Measurements from ENCODE around the gene ADM. TPM values are rescaled to one million over a fixed set of nuclear protein-coding genes. Genes with fewer than 3 reads are reported as not detected.

The ADM gene
- total and polyA plus RNA-seq, 5 donors, result 57.9 to 219 (median 151) TPM

- ATAC-seq, result no peak
- intact Hi-C loops (cut with DNase I), result no loop called here
- Histone ChIP-seq H3K4me3 (ENCODE audit: low read length) (no peak overlapping the region), H3K27ac (ENCODE audit: low read length) (no peak overlapping the region), H3K27me3 (ENCODE audit: control insufficient read depth, insufficient read depth) (no peaks in the 10 kb centered on the region), H3K4me1 (ENCODE audit: control insufficient read depth, insufficient read depth, low read length) (no peaks in the 10 kb centered on the region), H3K9me3 (ENCODE audit: control insufficient read depth, low read length) (no peaks in the 10 kb centered on the region)
- DNase-seq, result no peak
These were observed 31.1 kb upstream of the ADM start for GRCh38 chr11:10273738-10274137.

DNA sequence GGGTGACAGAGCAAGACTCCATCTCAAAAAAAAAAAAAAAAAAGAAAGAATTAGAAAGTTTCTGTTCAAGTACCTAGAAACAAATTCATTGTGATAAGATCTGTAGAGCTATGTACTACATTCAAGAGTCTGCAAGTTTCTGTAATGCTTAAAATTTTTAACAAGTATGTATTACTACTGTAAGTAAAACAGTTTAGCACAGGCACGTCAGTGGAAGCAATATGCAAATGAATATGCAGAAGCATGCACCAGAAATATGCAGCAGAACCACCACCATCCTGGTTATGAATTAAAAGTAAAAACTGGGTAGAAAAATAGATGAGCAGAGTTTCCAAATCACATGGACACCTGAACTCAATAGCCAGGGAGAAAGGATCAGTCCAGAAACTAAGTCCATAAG, 30.1 kb upstream of the ADM start:
- Histone ChIP-seq H3K4me1 (ENCODE audit: control insufficient read depth, insufficient read depth, low read length) (no peaks in the 10 kb centered on the region), H3K4me3 (ENCODE audit: low read length) (no peak overlapping the region), H3K9me3 (ENCODE audit: control insufficient read depth, low read length) (no peaks in the 10 kb centered on the region), H3K27ac (ENCODE audit: low read length) (no peak overlapping the region), H3K27me3 (ENCODE audit: control insufficient read depth, insufficient read depth) (no peaks in the 10 kb centered on the region)
- 72% methylated on average over 1 of the region's 1 CpG for WGBS
- intact Hi-C loops (cut with DNase I), result no loop called here
- ATAC-seq (no peak), DNase-seq (no peak)

- DNase-seq (no peak), ATAC-seq (no peak)
- Histone ChIP-seq H3K4me3 (ENCODE audit: low read length) (no peak overlapping the region), H3K27ac (ENCODE audit: low read length) (no peak overlapping the region), H3K27me3 (ENCODE audit: control insufficient read depth, insufficient read depth) (no peaks in the 10 kb centered on the region), H3K9me3 (ENCODE audit: control insufficient read depth, low read length) (no peaks in the 10 kb centered on the region), H3K4me1 (ENCODE audit: control insufficient read depth, insufficient read depth, low read length) (no peaks in the 10 kb centered on the region)
- intact Hi-C loops (cut with DNase I), result no loop called here
These were observed 29.2 kb upstream of the ADM start for GRCh38 chr11:10275714-10276113.

- Histone ChIP-seq H3K4me1 (ENCODE audit: control insufficient read depth, insufficient read depth, low read length) (no peaks in the 10 kb centered on the region), H3K9me3 (ENCODE audit: control insufficient read depth, low read length) (no peaks in the 10 kb centered on the region), H3K27me3 (ENCODE audit: control insufficient read depth, insufficient read depth) (no peaks in the 10 kb centered on the region), H3K4me3 (ENCODE audit: low read length) (no peak overlapping the region), H3K27ac (ENCODE audit: low read length) (no peak overlapping the region)
- intact Hi-C loops (cut with DNase I), result no loop called here
- DNase-seq (no peak), ATAC-seq (no peak)
These were observed 22.8 kb upstream of the ADM start for GRCh38 chr11:10282117-10282516.

- Histone ChIP-seq H3K4me1 (ENCODE audit: control insufficient read depth, insufficient read depth, low read length) (peaks cover 2% of the 10 kb centered on the region), H3K4me3 (ENCODE audit: low read length) (no peak overlapping the region), H3K27me3 (ENCODE audit: control insufficient read depth, insufficient read depth) (no peaks in the 10 kb centered on the region), H3K27ac (ENCODE audit: low read length) (no peak overlapping the region), H3K9me3 (ENCODE audit: control insufficient read depth, low read length) (no peaks in the 10 kb centered on the region)
- intact Hi-C loops (cut with DNase I), result no loop called here
- DNase-seq (no peak), ATAC-seq (no peak)
- WGBS, result 79% methylated on average over 1 of the region's 1 CpG
These were observed 20.9 kb upstream of the ADM start for GRCh38 chr11:10283991-10284390.

- intact Hi-C loops (cut with DNase I), result no loop called here
- Histone ChIP-seq H3K4me3 (ENCODE audit: low read length) (no peak overlapping the region), H3K27ac (ENCODE audit: low read length) (no peak overlapping the region), H3K4me1 (ENCODE audit: control insufficient read depth, insufficient read depth, low read length) (peaks cover 2% of the 10 kb centered on the region), H3K27me3 (ENCODE audit: control insufficient read depth, insufficient read depth) (no peaks in the 10 kb centered on the region), H3K9me3 (ENCODE audit: control insufficient read depth, low read length) (no peaks in the 10 kb centered on the region)
- WGBS, result 84% methylated on average over 4 of the region's 4 CpGs
- ATAC-seq, result no peak
- no peak for DNase-seq
These were observed 19.6 kb upstream of the ADM start for GRCh38 chr11:10285148-10285802.

GRCh38 chr11:10287140-10287539, 17.7 kb upstream of the ADM start:
- no peaks in the 10 kb centered on the region for H3K27me3 ChIP-seq (ENCODE audit: control insufficient read depth, insufficient read depth)
- ATAC-seq (no peak), DNase-seq (no peak)
- intact Hi-C loops (cut with DNase I), result no loop called here
- H3K4me3 ChIP-seq (ENCODE audit: low read length), result no peak overlapping the region
- H3K9me3 ChIP-seq (ENCODE audit: control insufficient read depth, low read length), result no peaks in the 10 kb centered on the region
- no peak overlapping the region for H3K27ac ChIP-seq (ENCODE audit: low read length)
- H3K4me1 ChIP-seq (ENCODE audit: control insufficient read depth, insufficient read depth, low read length), result peaks cover 2% of the 10 kb centered on the region
- 84% methylated on average over 3 of the region's 3 CpGs for WGBS

GRCh38 chr11:10287766-10288715, 16.8 kb upstream of the ADM start:
- peaks cover 2% of the 10 kb centered on the region for H3K4me1 ChIP-seq (ENCODE audit: control insufficient read depth, insufficient read depth, low read length)
- H3K27ac ChIP-seq (ENCODE audit: low read length), result no peak overlapping the region
- H3K4me3 ChIP-seq (ENCODE audit: low read length), result no peak overlapping the region
- ATAC-seq (peak in 1 of 2 donors; percentile 9), DNase-seq (no peak)
- H3K9me3 ChIP-seq (ENCODE audit: control insufficient read depth, low read length), result no peaks in the 10 kb centered on the region
- no peaks in the 10 kb centered on the region for H3K27me3 ChIP-seq (ENCODE audit: control insufficient read depth, insufficient read depth)
- 89% methylated on average over 9 of the region's 9 CpGs for WGBS
- intact Hi-C loops (cut with DNase I), result no loop called here

DNA sequence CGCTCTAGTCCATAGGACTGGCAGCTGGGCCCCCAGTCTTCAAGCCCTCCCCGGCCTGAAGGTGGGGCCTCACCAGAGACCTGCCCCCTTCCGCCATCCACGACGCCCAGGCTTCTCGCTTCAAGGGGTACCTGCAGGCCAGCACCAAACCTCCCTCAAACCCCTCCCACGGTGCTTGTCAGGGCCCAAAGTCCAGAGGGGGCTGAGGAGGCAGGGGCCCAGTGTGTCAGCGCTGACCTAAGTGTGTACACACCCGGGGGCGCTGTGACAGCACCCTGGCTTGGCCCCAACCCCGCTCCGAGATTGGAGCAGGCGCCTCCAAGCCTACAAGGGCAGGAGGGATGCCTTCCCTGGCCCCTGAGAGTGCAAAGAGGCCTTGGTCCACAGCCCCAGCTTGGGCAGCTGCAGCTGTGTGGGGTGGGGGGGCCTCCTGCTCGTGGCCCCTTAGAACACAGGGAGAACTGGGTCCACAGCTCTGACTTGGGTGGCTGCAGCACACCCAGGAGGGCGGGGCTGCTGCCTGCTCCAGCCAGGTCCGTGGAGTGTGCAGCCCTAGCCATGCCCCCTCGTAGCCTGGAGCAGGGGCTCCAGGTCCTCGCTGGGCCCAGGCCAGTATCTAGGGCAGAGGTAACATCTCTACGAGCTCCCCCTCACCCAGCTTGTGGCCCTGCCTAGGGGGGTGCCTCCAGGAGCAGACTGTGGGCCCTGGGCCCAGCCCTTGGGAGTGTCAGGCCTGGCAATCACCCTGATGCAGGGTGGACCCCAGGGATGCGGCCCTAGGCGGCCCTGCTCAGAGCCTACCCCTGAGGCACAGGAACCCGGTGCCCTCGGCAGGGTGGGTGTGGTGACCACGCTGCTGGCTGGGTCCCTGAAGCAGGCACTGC, 15.8 kb upstream of the ADM start:
- 90% methylated on average over 24 of the region's 24 CpGs for WGBS
- H3K4me3 ChIP-seq (ENCODE audit: low read length), result no peak overlapping the region
- ATAC-seq, result no peak
- no peaks in the 10 kb centered on the region for H3K27me3 ChIP-seq (ENCODE audit: control insufficient read depth, insufficient read depth)
- intact Hi-C loops (cut with DNase I), result no loop called here
- peak in 2 of 3 donors; percentile 60 to 61 for DNase-seq
- peaks cover 2% of the 10 kb centered on the region for H3K4me1 ChIP-seq (ENCODE audit: control insufficient read depth, insufficient read depth, low read length)
- H3K9me3 ChIP-seq (ENCODE audit: control insufficient read depth, low read length), result no peaks in the 10 kb centered on the region
- H3K27ac ChIP-seq (ENCODE audit: low read length), result no peak overlapping the region

DNA sequence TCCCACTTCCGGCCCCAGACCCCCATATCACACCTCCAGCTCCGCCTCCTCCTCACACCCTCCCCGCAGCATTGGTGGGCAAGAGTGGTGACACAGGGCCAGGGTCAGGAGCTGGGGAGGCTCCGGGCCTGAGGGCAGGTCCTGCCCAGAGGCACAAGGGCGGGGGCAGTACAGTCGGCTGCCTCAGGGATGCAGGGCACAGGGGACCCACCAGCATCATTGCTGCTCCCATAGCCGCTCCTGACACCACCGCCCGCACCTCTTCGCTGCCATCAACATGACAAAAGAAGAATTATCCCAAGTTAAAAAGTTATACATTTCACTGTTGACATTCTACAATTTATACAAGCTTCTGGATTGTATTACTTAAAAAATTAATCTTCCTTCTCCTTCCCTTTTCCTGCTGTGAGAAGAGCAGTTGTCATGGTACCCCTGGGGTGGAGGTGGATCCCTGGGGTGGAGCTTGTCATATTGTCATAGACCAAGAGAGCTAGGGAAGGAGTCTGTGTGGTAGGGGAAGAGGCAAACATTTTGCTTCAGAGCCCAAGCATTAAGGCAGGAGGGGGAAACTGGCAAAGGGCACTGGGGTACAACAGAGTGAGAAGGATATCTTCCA, 15.0 kb upstream of the ADM start:
- DNase-seq, result peak in 2 of 3 donors; percentile 30 to 58
- 91% methylated on average over 10 of the region's 10 CpGs for WGBS
- Histone ChIP-seq H3K4me1 (ENCODE audit: control insufficient read depth, insufficient read depth, low read length) (peaks cover 2% of the 10 kb centered on the region), H3K4me3 (ENCODE audit: low read length) (no peak overlapping the region), H3K9me3 (ENCODE audit: control insufficient read depth, low read length) (no peaks in the 10 kb centered on the region), H3K27me3 (ENCODE audit: control insufficient read depth, insufficient read depth) (no peaks in the 10 kb centered on the region), H3K27ac (ENCODE audit: low read length) (no peak overlapping the region)
- intact Hi-C loops (cut with DNase I), result no loop called here
- no peak for ATAC-seq
